Astrocyte of the cerebellum (primary cell): ENCODE measurements around the gene ATP6AP2.
"Not testable (repeated sequence)": the region's sequence is repeated elsewhere in the genome, so short reads cannot be mapped to it uniquely, and the experiment has no call there.

Experiments used
- DNase-seq: peaks from one replicate; pipeline ENCODE4 v3.0.0-alpha.2; 2011; ENCODE audit warnings: low read depth
- H3K4me3 ChIP-seq: 2 replicates; pipeline ENCODE4 v1.5.1; 2011; ENCODE audit warnings: mild to moderate bottlenecking, low read depth, low read length, moderate library complexity
- in situ Hi-C: cut with HindIII; loops from 2 replicates; pipeline ENCODE4 v1.10.0; 2017; ENCODE audit warnings: low sequenced_read_pairs
- TF ChIP-seq, protein P1 (sequence below): IDR thresholded peaks from 2 replicates; pipeline ENCODE4 v1.5.1; 2012; ENCODE audit warnings: low read length, low read depth, moderate library complexity, mild to moderate bottlenecking; ENCODE audit errors: missing control alignments

ATP6AP2 gene

GRCh38 chrX:40552768-40553167 is 28.0 kb upstream of the ATP6AP2 start:
- no peak overlapping the region for H3K4me3 ChIP-seq
- no peak for DNase-seq
- in situ Hi-C loops = no loop called here
- TF ChIP-seq, protein P1, sequence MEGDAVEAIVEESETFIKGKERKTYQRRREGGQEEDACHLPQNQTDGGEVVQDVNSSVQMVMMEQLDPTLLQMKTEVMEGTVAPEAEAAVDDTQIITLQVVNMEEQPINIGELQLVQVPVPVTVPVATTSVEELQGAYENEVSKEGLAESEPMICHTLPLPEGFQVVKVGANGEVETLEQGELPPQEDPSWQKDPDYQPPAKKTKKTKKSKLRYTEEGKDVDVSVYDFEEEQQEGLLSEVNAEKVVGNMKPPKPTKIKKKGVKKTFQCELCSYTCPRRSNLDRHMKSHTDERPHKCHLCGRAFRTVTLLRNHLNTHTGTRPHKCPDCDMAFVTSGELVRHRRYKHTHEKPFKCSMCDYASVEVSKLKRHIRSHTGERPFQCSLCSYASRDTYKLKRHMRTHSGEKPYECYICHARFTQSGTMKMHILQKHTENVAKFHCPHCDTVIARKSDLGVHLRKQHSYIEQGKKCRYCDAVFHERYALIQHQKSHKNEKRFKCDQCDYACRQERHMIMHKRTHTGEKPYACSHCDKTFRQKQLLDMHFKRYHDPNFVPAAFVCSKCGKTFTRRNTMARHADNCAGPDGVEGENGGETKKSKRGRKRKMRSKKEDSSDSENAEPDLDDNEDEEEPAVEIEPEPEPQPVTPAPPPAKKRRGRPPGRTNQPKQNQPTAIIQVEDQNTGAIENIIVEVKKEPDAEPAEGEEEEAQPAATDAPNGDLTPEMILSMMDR = peak; percentile 37

DNA sequence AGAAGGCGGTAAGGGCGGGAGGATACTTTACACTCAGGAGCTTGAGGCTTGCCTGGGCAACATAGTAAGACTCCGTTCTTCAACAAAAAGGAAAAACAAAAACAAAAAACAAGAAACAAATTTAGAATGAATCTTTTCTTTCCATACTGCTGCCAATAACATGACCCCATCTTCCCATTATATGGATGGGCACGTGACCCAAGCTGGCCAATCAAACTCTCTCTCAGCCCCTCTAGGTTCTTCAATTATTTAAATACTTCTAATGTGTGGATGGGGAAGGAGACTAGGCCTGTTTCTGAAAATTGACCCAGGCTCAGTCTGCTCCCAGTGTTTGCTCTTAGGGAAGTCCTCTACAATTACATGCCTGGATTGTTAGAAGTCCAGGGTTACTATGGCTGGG is 22.2 kb upstream of the ATP6AP2 start:
- DNase-seq = no peak
- in situ Hi-C loops = no loop called here
- H3K4me3 ChIP-seq = no peak overlapping the region

GRCh38 chrX:40563784-40564183 is 17.0 kb upstream of the ATP6AP2 start:
- DNase-seq = no peak
- in situ Hi-C loops = no loop called here
- TF ChIP-seq, protein P1 = no peak
- H3K4me3 ChIP-seq = no peak overlapping the region

More for the DNA sequence above, 22.2 kb upstream of the ATP6AP2 start:
- TF ChIP-seq, protein P1 = no peak

GRCh38 chrX:40564447-40564846 is 16.3 kb upstream of the ATP6AP2 start:
- no peak overlapping the region for H3K4me3 ChIP-seq
- TF ChIP-seq, protein P1 = no peak
- in situ Hi-C loops = no loop called here
- DNase-seq = no peak

GRCh38 chrX:40570346-40571093 is 10.2 kb upstream of the ATP6AP2 start:
- DNase-seq = no peak
- in situ Hi-C loops = no loop called here
- H3K4me3 ChIP-seq = no peak overlapping the region

GRCh38 chrX:40571164-40571563 is 9.6 kb upstream of the ATP6AP2 start:
- DNase-seq, in situ Hi-C loops, H3K4me3 ChIP-seq: not testable (repeated sequence)

More at GRCh38 chrX:40570346-40571093, 10.2 kb upstream of the ATP6AP2 start:
- TF ChIP-seq, protein P1 = no peak

DNA sequence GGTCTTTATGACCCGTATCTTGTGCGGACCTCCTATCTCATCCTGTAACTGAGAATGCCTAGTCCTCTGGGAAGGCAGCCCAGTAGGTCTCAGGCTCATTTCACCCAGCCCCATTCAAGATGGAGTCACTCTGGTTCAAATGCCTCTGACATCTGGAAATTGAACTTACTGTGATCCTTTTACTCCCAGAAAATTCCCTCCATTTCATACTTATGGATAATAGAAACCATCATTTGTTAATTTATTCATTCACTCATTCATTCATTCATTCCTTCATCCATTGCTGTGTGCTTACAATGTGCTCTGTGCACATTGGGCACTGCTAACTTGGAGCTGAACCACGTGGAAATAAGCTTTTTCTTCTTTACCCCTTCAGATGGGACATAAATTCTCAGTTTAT is 9.2 kb upstream of the ATP6AP2 start:
- TF ChIP-seq, protein P1 = no peak
- in situ Hi-C loops = no loop called here
- DNase-seq = no peak
- no peak overlapping the region for H3K4me3 ChIP-seq
